H9 (cell line): Measurements from ENCODE around the gene PRR12. TPM values are rescaled to one million over a fixed set of nuclear protein-coding genes. Genes with fewer than 3 reads are reported as not detected.

Experiments used
- DNase-seq: peaks from one replicate; pipeline ENCODE4 v3.0.0-alpha.2; 2017
- H2AFZ ChIP-seq: one replicate; pipeline ENCODE4 v1.6.1; 2013; ENCODE audit warnings: mild to moderate bottlenecking, low read length, control low read depth, moderate library complexity
- H2AK5ac ChIP-seq: 2 replicates; pipeline ENCODE4 v1.6.1; 2013; ENCODE audit warnings: low read length, control low read depth, mixed read lengths; ENCODE audit not compliant: insufficient read length
- H2BK120ac ChIP-seq: one replicate; pipeline ENCODE4 v1.6.1; 2013; ENCODE audit warnings: low read depth, mild to moderate bottlenecking, low read length, control low read depth, inconsistent platforms; ENCODE audit not compliant: poor library complexity, severe bottlenecking
- H2BK12ac ChIP-seq: 2 replicates; pipeline ENCODE4 v1.6.1; 2013; ENCODE audit warnings: low read length, control low read depth, mixed read lengths, low read depth; ENCODE audit not compliant: insufficient read length
- H2BK15ac ChIP-seq: 2 replicates; pipeline ENCODE4 v1.6.1; 2013; ENCODE audit warnings: low read depth, low read length, control low read depth
- H2BK20ac ChIP-seq: one replicate; pipeline ENCODE4 v1.6.1; 2013; ENCODE audit warnings: low read depth, mild to moderate bottlenecking, low read length, control low read depth, inconsistent platforms; ENCODE audit not compliant: poor library complexity, severe bottlenecking
- H2BK5ac ChIP-seq: 2 replicates; pipeline ENCODE4 v1.6.1; 2013; ENCODE audit warnings: low read length, control low read depth, mixed read lengths; ENCODE audit not compliant: insufficient read length
- H3K14ac ChIP-seq: 2 replicates; pipeline ENCODE4 v1.6.1; 2013; ENCODE audit warnings: low read length, control low read depth; ENCODE audit not compliant: insufficient read depth
- H3K18ac ChIP-seq: 2 replicates; pipeline ENCODE4 v1.6.1; 2013; ENCODE audit warnings: low read depth, mild to moderate bottlenecking, mixed read lengths, low read length, control low read depth; ENCODE audit not compliant: insufficient read length
- H3K23ac ChIP-seq: 2 replicates; pipeline ENCODE4 v1.6.1; 2013; ENCODE audit warnings: low read length, control low read depth, mixed read lengths, low read depth; ENCODE audit not compliant: insufficient read length
- H3K23me2 ChIP-seq: 2 replicates; pipeline ENCODE4 v1.6.1; 2013; ENCODE audit warnings: low read depth, mild to moderate bottlenecking, mixed read lengths, low read length, control low read depth; ENCODE audit not compliant: insufficient read length, poor library complexity, severe bottlenecking
- H3K27ac ChIP-seq: 2 replicates; pipeline ENCODE4 v1.5.1; 2013; ENCODE audit warnings: low read length, control low read depth, mixed read lengths, low read depth; ENCODE audit not compliant: insufficient read length
- H3K27me3 ChIP-seq: 2 replicates; pipeline ENCODE4 v1.6.1; 2013; ENCODE audit warnings: low read length, control low read depth, inconsistent platforms; ENCODE audit not compliant: insufficient read depth
- H3K4ac ChIP-seq: 2 replicates; pipeline ENCODE4 v1.6.1; 2013; ENCODE audit warnings: low read depth, mild to moderate bottlenecking, control low read depth, inconsistent platforms, low read length, moderate library complexity
- H3K4me1 ChIP-seq: 2 replicates; pipeline ENCODE4 v1.6.1; 2013; ENCODE audit warnings: low read length, control low read depth, inconsistent platforms; ENCODE audit not compliant: insufficient read depth
- H3K4me2 ChIP-seq: 2 replicates; pipeline ENCODE4 v1.6.1; 2013; ENCODE audit warnings: low read length, control low read depth, mixed read lengths; ENCODE audit not compliant: insufficient read length, insufficient read depth
- H3K56ac ChIP-seq: 2 replicates; pipeline ENCODE4 v1.6.1; 2013; ENCODE audit warnings: low read depth, mild to moderate bottlenecking, mixed read lengths, low read length, control low read depth; ENCODE audit not compliant: insufficient read length
- H3K79me1 ChIP-seq: 2 replicates; pipeline ENCODE4 v1.6.1; 2013; ENCODE audit warnings: low read depth, mild to moderate bottlenecking, moderate library complexity, low read length, control low read depth, inconsistent platforms; ENCODE audit not compliant: insufficient read depth, poor library complexity, severe bottlenecking
- H3K79me2 ChIP-seq: 2 replicates; pipeline ENCODE4 v1.6.1; 2013; ENCODE audit warnings: low read length, control low read depth, inconsistent platforms; ENCODE audit not compliant: insufficient read depth
- H3K9ac ChIP-seq: 2 replicates; pipeline ENCODE4 v1.6.1; 2013; ENCODE audit warnings: low read length, control low read depth, mixed read lengths; ENCODE audit not compliant: insufficient read length; ENCODE audit errors: extremely low read depth
- H3K9me3 ChIP-seq: one replicate; pipeline ENCODE4 v1.6.1; 2013; ENCODE audit warnings: low read depth, low read length, inconsistent platforms; ENCODE audit not compliant: control insufficient read depth
- H3T11ph ChIP-seq: one replicate; pipeline ENCODE4 v1.6.1; 2013; ENCODE audit warnings: mild to moderate bottlenecking, low read length, control low read depth, inconsistent platforms
- H4K20me1 ChIP-seq: one replicate; pipeline ENCODE4 v1.6.1; 2013; ENCODE audit not compliant: control insufficient read depth, insufficient read length, insufficient read depth
- H4K5ac ChIP-seq: 2 replicates; pipeline ENCODE4 v1.6.1; 2013; ENCODE audit warnings: low read depth, mild to moderate bottlenecking, mixed read lengths, low read length, control low read depth; ENCODE audit not compliant: insufficient read length
- H4K8ac ChIP-seq: replicated peaks from 2 replicates; pipeline ENCODE4 v1.6.1; 2013; ENCODE audit warnings: low read length, control low read depth, mixed read lengths, low read depth; ENCODE audit not compliant: insufficient read length
- H4K91ac ChIP-seq: 2 replicates; pipeline ENCODE4 v1.6.1; 2013; ENCODE audit warnings: low read depth, mild to moderate bottlenecking, moderate library complexity, mixed read lengths, low read length, control low read depth; ENCODE audit not compliant: insufficient read length
- H3K27ac Mint-ChIP-seq, 3 experiments: 2 replicates in 2 of 3; 3 replicates in 1 of 3; pipeline ENCODE4 v1.8.0; 2020 to 2021; ENCODE audit warnings: mixed read lengths in 3 of 3, mild to moderate bottlenecking in 1 of 3, moderate library complexity in 1 of 3
- H3K27me3 Mint-ChIP-seq: 2 replicates; pipeline ENCODE4 v1.8.0; 2021; ENCODE audit warnings: low read depth, mild to moderate bottlenecking, moderate library complexity, mixed read lengths
- H3K36me3 Mint-ChIP-seq, 3 experiments: 2 replicates in 2 of 3; 3 replicates in 1 of 3; pipeline ENCODE4 v1.8.0; 2020 to 2021; ENCODE audit warnings: low read depth in 3 of 3, mixed read lengths in 3 of 3; ENCODE audit not compliant: insufficient read depth in 1 of 3
- H3K4me1 Mint-ChIP-seq, 2 experiments: 2 replicates each; pipeline ENCODE4 v1.8.0; 2020; ENCODE audit warnings: mixed read lengths in 2 of 2
- H3K4me3 Mint-ChIP-seq, 2 experiments: 2 replicates in 1 of 2; 3 replicates in 1 of 2; pipeline ENCODE4 v1.8.0; 2020 to 2021; ENCODE audit warnings: mild to moderate bottlenecking in 2 of 2, mixed read lengths in 2 of 2, moderate library complexity in 1 of 2
- H3K9me3 Mint-ChIP-seq, 2 experiments: 2 replicates in 1 of 2; 3 replicates in 1 of 2; pipeline ENCODE4 v1.8.0; 2020; ENCODE audit warnings: mild to moderate bottlenecking in 2 of 2, mixed read lengths in 2 of 2, moderate library complexity in 1 of 2
- CTCF ChIP-seq: fragments of 200-600 bp; sonication (generic); conservative IDR thresholded peaks from 3 replicates; pipeline ENCODE4 v1.8.0; 2021; ENCODE audit warnings: antibody characterized with exemption, mild to moderate bottlenecking
- WGBS: extraction: QIAGEN DNeasy Blood & Tissue Kit; methylation state at CpG from one replicate; pipeline ENCODE4 v1.1.7; 2013; ENCODE audit warnings: missing lambda C conversion rate, low lambda C conversion rate, mixed read lengths; ENCODE audit not compliant: insufficient read length; ENCODE audit errors: extremely low coverage; 5-methylcytosine and 5-hydroxymethylcytosine counted together
- total RNA-seq: library from RNA; stranded (reverse); gene quantifications from 2 replicates; pipeline ENCODE4 v1.2.1, GENCODE V29; 2021

PRR12 gene
- total RNA-seq, 1 experiment from 2014 or later, result 65.9 TPM

GRCh38 chr19:49645995-49646394 is 55.0 kb downstream of the PRR12 start:
- H2BK5ac ChIP-seq, result no peak overlapping the region
- H3K23me2 ChIP-seq, result peaks cover 10% of the 10 kb centered on the region
- no peak overlapping the region for H2BK15ac ChIP-seq
- no peak overlapping the region for H2BK120ac ChIP-seq
- no peaks in the 10 kb centered on the region for H4K20me1 ChIP-seq
- no peaks in the 10 kb centered on the region; the same call in 1 of the 2 replicates for H3K4me1 ChIP-seq
- no peak overlapping the region for H3K4ac ChIP-seq
- no peak overlapping the region for H3K18ac ChIP-seq
- Mint-ChIP-seq H3K4me3 (no peak overlapping the region), H3K27me3 (no peaks in the 10 kb centered on the region), H3K36me3 (peaks cover 24 to 60% (median 48%) of the 10 kb centered on the region in 3 experiments), H3K9me3 (no peaks in the 10 kb centered on the region; a peak in 2 of 5 replicates), H3K27ac (peak overlapping the region in 1 of 3 experiments; percentile 53; a peak in 1 of 7 replicates), H3K4me1 (peaks cover 26 to 33% of the 10 kb centered on the region in 2 experiments)
- no peak overlapping the region for H2AK5ac ChIP-seq
- peaks cover 9% of the 10 kb centered on the region for H3K79me2 ChIP-seq
- H3K79me1 ChIP-seq, result peaks cover 13% of the 10 kb centered on the region
- H4K8ac ChIP-seq, result no peak overlapping the region
- H3K14ac ChIP-seq, result no peak overlapping the region
- no peak overlapping the region for H3K27ac ChIP-seq
- H3K23ac ChIP-seq, result no peak overlapping the region
- H3K27me3 ChIP-seq, result no peaks in the 10 kb centered on the region
- no peak overlapping the region for H3K4me2 ChIP-seq
- H3K56ac ChIP-seq, result no peak overlapping the region
- H2AFZ ChIP-seq, result no peak overlapping the region
- H2BK20ac ChIP-seq, result no peak overlapping the region
- no peak for DNase-seq
- no peak overlapping the region for H4K5ac ChIP-seq
- no peak overlapping the region for H3K9ac ChIP-seq
- H3K9me3 ChIP-seq, result no peaks in the 10 kb centered on the region
- no peak overlapping the region for H2BK12ac ChIP-seq
- WGBS, result no CpG with 5 or more reads among the region's 13 CpGs
- TF ChIP-seq CTCF, result no peak
- H3T11ph ChIP-seq, result no peak overlapping the region
- no peak overlapping the region for H4K91ac ChIP-seq
